Activated naive CD4-positive, alpha-beta T cell (primary cell): ENCODE measurements around the gene ACTR5.
"Not testable (repeated sequence)": the region's sequence is repeated elsewhere in the genome, so short reads cannot be mapped to it uniquely, and the experiment has no call there.

Experiments used
- DNase-seq, 4 experiments: peaks; one replicate each; lab custom pipeline; 2025; lab: John Stamatoyannopoulos, UW

The ACTR5 gene

DNA sequence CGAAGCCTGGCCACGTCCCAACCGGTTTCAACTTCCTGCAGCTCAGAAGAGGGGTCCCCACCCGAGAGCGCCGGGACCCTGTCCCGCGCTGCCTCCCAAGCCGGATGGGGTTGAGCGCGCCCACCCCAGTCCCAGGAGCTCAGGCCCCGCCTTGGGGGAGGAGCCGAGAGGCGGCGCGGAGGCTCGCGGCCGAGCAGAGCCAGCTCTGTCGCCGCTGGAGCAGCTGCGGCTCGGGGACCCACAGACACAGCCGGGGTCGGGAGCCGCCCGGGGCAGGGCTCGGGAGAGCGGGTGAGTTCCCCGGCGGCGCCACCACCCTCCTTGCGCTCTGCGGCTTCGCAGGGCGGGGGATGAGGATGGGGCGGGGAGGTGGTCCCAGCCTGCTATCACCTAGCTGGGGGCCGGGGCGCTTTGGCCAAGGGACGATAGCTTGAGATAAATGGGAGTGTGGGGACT is 57.3 kb downstream of the ACTR5 start, which contains the start of gene PPP1R16B:
Gene PPP1R16B (plus strand): TSS at position 196 of the 456 bp plus-strand sequence. CDS start 30,229 bp downstream, outside the sequence.
- DNase-seq: peak; percentile 19 to 67 (median 30)

GRCh38 chr20:38805958-38806854 is 57.9 kb downstream of the ACTR5 start:
- DNase-seq: peak in 2 of 4 experiments; percentile 42 to 52

DNA sequence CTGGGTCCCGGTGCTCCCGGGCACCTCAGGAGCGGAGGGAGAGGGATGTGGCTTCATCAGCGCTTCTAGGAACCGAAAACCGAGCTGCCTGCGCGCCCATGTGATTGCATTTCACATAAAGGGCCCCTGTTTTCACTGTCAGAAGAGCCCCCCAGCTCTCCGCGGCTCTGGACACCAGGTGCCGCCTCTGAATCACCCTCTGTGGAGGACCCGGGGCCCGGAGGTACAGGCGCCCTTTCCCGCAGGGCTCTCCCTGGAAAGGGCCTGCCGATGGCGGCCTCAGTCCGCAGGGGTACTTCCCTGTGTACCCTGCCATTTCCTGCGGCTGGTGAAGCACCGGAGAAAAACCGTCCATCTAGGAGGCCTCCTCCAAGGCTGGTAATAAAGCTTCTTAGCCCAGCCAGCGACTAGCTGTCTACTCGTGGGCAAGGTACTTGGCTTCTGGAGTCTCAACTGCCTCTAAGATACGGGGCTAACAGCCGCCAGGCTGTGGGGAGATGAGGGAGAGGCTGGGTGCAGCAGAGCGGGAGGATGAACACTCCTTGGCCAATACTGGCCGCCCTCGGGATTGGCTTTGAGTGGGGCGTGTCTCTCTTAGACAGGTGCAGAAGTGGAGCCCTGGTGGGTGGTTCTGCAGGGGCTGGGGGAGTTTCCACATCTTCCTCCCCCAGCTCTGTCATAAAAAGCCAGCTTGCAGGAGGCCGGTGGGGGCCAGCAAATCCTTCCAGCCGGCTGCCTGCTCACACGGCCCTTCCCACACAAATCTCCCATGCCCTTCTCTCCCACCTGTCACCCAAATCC is 58.8 kb downstream of the ACTR5 start:
- peak in 1 of 4 experiments; percentile 14 for DNase-seq

DNA sequence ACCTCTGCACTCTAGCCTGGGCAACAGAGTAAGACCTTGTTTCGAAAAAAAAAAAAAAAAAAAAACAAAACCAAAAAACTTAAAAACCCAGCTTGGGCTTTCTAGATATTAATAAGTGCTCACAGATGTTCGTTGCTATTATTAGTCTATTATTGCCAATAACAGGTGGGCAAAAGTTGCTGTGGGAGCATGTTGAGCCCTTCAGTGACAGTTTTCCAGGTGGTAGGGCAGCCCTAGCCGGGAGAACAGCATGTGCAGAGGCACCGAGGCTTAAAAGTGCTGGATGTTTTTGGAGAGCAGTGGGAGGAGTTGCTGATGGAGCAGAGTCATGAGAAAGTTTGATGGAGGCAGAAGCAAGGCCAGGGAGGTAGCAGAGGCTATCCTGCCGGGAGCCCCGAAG is 61.7 kb downstream of the ACTR5 start:
- DNase-seq: no peak

DNA sequence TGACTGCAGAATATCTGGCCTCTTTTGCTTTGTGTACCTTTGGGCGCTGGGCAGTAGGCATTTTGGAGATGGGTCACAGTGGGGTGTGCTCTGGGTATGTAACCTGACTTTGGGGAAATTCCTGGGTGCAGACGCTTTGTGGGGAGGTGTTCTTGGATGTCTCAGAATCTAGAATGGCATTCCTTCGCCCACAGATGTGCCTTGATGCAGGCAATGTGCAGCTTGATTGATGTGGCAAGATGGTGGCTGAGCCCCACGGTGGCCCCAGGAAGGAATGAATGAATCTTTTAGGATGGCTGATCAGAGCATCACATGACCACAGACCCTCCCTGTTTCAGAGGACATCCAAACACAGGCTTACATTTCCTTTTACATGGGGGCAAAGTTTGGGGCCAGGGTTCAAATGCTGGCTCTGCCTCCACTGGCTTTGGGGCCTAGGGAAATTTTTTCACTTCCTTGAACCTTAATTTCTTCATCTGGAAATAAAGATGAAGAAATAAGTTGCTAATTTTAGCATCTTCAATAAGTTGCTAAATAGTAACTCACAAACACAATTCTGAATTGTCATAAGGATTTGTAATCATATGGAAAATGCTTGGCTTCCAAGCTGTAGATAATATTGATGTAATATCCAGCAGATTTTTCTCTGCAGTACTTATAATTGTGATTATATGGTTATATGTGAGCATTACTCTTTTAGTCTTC is 62.8 kb downstream of the ACTR5 start:
- no peak for DNase-seq

DNA sequence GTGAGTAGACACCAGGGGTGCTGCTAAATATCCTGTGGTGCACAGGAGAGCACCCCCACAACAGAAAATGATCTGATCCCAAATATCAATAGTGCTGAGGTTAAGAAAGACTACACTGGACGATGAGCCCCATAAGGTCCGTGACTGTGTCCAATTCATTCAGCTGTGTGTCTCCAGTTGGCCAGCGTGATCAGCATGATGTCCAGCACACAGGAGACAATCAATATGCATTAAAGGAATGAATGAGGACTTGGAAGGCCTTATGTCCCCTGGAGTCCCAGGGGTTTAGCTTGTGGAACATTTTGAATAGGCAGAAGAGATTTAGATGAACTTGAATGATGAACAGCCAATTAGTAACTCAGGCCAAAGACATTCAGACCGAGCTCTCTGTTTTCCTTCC is 63.5 kb downstream of the ACTR5 start:
- no peak for DNase-seq

DNA sequence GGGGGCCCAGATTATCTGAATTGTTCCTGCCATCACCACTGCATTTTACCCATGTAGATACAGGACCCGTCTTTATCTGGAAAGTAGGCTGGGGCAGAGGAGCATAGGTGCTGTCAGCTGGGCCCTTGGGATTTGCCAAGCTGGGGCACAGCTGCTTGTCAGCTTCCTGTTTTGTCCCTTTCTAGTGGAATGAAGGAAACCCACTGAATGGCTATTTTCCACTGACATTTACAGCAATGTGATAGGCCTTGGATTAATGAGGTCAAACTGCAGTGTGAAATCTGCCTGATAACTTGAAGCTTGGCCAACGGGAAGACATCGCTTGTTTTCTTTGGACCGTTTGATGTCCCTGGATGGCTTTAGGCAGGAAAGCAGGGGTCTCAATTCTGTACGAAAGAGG is 63.9 kb downstream of the ACTR5 start:
- no peak for DNase-seq

- DNase-seq: no peak
These were observed 64.7 kb downstream of the ACTR5 start for GRCh38 chr20:38812709-38813573.

DNA sequence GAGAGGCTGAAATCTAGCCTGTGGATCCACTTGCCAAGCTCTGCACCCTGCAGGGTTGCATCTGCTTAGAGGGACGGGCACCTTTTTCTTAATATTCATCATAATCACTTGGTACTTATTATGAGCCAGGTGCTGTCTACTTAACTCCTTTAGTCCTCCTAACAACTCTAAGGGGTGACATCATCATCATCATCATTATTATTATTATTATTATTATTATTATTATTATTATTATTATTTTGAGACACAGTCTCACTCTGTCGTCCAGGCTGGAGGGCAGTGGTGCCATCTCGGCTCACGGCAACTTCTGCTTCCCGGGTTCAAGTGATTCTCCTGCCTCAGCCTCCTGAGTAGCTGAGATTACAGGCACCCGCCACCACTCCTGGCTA is 65.3 kb downstream of the ACTR5 start:
- not testable (repeated sequence) for DNase-seq

- DNase-seq: no peak
These were observed 67.2 kb downstream of the ACTR5 start for GRCh38 chr20:38815446-38815845.

GRCh38 chr20:38818113-38819065 is 70.1 kb downstream of the ACTR5 start:
- no peak for DNase-seq
